Fibroblast of lung (primary cell): ENCODE data around the gene CAMKMT. TPM values are rescaled to one million over a fixed set of nuclear protein-coding genes. Genes with fewer than 3 reads are reported as not detected.
A peak's percentile ranks its signal among the peaks of the same experiment; 100 is the strongest.

Experiments used
- DNase-seq, 2 donors: peaks; one replicate each; pipeline versions ENCODE4 v3.0.0 to v3.0.0-alpha.2; 2010; ENCODE audit warnings: low read depth in 2 of 2
- H2AFZ ChIP-seq: 2 replicates; pipeline ENCODE4 v1.5.1; 2012; ENCODE audit warnings: low read length, control low read depth, inconsistent platforms
- H3K27ac ChIP-seq: 2 replicates; pipeline ENCODE4 v1.5.1; 2011; ENCODE audit warnings: low read length, control low read depth; ENCODE audit not compliant: insufficient read depth
- H3K27me3 ChIP-seq: 2 replicates; pipeline ENCODE4 v1.5.1; 2011; ENCODE audit warnings: mild to moderate bottlenecking, low read length; ENCODE audit not compliant: control insufficient read depth, insufficient read depth
- H3K36me3 ChIP-seq: 2 replicates; pipeline ENCODE4 v1.5.1; 2011; ENCODE audit warnings: low read length; ENCODE audit not compliant: control insufficient read depth, insufficient read depth
- H3K4me1 ChIP-seq: 2 replicates; pipeline ENCODE4 v1.5.1; 2011; ENCODE audit warnings: low read length; ENCODE audit not compliant: control insufficient read depth, insufficient read depth; ENCODE audit errors: extremely low read depth
- H3K4me2 ChIP-seq: 2 replicates; pipeline ENCODE4 v1.5.1; 2011; ENCODE audit warnings: low read length, control low read depth; ENCODE audit not compliant: insufficient read depth; ENCODE audit errors: extremely low read depth
- H3K4me3 ChIP-seq, 4 experiments: fragments of 200-600 bp in 1 of 4; sonication (generic) in 1 of 4; replicated peaks in 1 of 4; 2 replicates each; pipeline ENCODE4 v1.5.1; 2011 to 2016; ENCODE audit warnings: low read length in 4 of 4, low read depth in 3 of 4, mild to moderate bottlenecking in 3 of 4, control low read depth in 2 of 4, inconsistent platforms in 1 of 4, mixed read lengths in 1 of 4; ENCODE audit not compliant: insufficient read depth in 1 of 4; ENCODE audit errors: control extremely low read depth in 1 of 4
- H3K79me2 ChIP-seq: 2 replicates; pipeline ENCODE4 v1.5.1; 2012; ENCODE audit warnings: mild to moderate bottlenecking, low read length, inconsistent platforms; ENCODE audit not compliant: control insufficient read depth, insufficient read depth
- H3K9ac ChIP-seq: 2 replicates; pipeline ENCODE4 v1.5.1; 2011; ENCODE audit warnings: mild to moderate bottlenecking, low read length, control low read depth; ENCODE audit not compliant: insufficient read depth
- H3K9me3 ChIP-seq: 2 replicates; pipeline ENCODE4 v1.5.1; 2012; ENCODE audit warnings: low read depth, low read length; ENCODE audit not compliant: control insufficient read depth, insufficient read depth
- H4K20me1 ChIP-seq: 2 replicates; pipeline ENCODE4 v1.5.1; 2011; ENCODE audit warnings: low read length; ENCODE audit not compliant: control insufficient read depth, insufficient read depth; ENCODE audit errors: extremely low read depth
- CTCF ChIP-seq, 2 donors: IDR thresholded peaks in 1 of 2; conservative IDR thresholded peaks in 1 of 2; 1 replicate in 1 of 2; 2 replicates in 1 of 2; pipeline ENCODE4 v1.5.1; 2011 to 2012; ENCODE audit warnings: low read length in 2 of 2, control low read depth in 1 of 2, inconsistent platforms in 1 of 2, low read depth in 1 of 2, mild to moderate bottlenecking in 1 of 2
- EZH2 ChIP-seq: IDR thresholded peaks from 2 replicates; pipeline ENCODE4 v1.5.1; 2012; ENCODE audit warnings: low read length, control low read depth, mild to moderate bottlenecking; ENCODE audit errors: missing control alignments
- polyA plus RNA-seq, 2 donors: library from polyadenylated mRNA; depleted of rRNA in 1 of 2; stranded (reverse) in 1 of 2; unstranded in 1 of 2; fragments of >200 nt; gene quantifications; 2 replicates each; pipeline ENCODE4 v1.2.1, GENCODE V29; 2011 to 2012; ENCODE audit warnings: missing spikeins in 1 of 2
- total RNA-seq: library from RNA; depleted of rRNA; stranded (reverse); fragments of >200 nt; gene quantifications from 2 replicates; pipeline ENCODE4 v1.2.1, GENCODE V29; 2014

CAMKMT gene
- total and polyA plus RNA-seq, 2 donors (not counting 1 experiment from before 2014, with no cell fraction given): 7.9 to 11.6 TPM

- Histone ChIP-seq H3K4me3 (no peak overlapping the region), H3K27ac (no peak overlapping the region), H3K9me3 (no peaks in the 10 kb centered on the region), H4K20me1 (no peaks in the 10 kb centered on the region), H3K4me1 (no peaks in the 10 kb centered on the region), H3K36me3 (peaks cover 16% of the 10 kb centered on the region), H3K79me2 (no peaks in the 10 kb centered on the region), H3K4me2 (no peak overlapping the region), H2AFZ (no peak overlapping the region), H3K9ac (no peak overlapping the region), H3K27me3 (no peaks in the 10 kb centered on the region)
- no peak for TF ChIP-seq EZH2
- TF ChIP-seq CTCF (conservative IDR thresholded peaks at IDR 0.05 in 1 of 2, IDR thresholded peaks at IDR 0.05 in 1 of 2; ENCODE audit: low read depth in 1 of 2, low read length in 2 of 2): no peak
- peak in 1 of 2 donors; percentile 19 for DNase-seq
Measured at GRCh38 chr2:44320832-44321231, 40.9 kb upstream of the CAMKMT start.

- Histone ChIP-seq H3K27me3 (no peaks in the 10 kb centered on the region), H3K4me1 (no peaks in the 10 kb centered on the region), H3K4me2 (no peak overlapping the region), H3K4me3 (no peak overlapping the region), H2AFZ (no peak overlapping the region), H3K9me3 (no peaks in the 10 kb centered on the region), H3K27ac (no peak overlapping the region), H3K36me3 (peaks cover 16% of the 10 kb centered on the region), H3K79me2 (no peaks in the 10 kb centered on the region), H4K20me1 (no peaks in the 10 kb centered on the region), H3K9ac (no peak overlapping the region)
- TF ChIP-seq EZH2: no peak
- no peak for TF ChIP-seq CTCF (conservative IDR thresholded peaks at IDR 0.05 in 1 of 2, IDR thresholded peaks at IDR 0.05 in 1 of 2; ENCODE audit: low read depth in 1 of 2, low read length in 2 of 2)
- DNase-seq: no peak
Measured at GRCh38 chr2:44321360-44321759, 40.4 kb upstream of the CAMKMT start.

GRCh38 chr2:44324971-44325426 is 36.7 kb upstream of the CAMKMT start:
- H3K27me3 ChIP-seq: no peaks in the 10 kb centered on the region
- H3K9ac ChIP-seq: no peak overlapping the region
- H3K36me3 ChIP-seq: peaks cover 20% of the 10 kb centered on the region
- H2AFZ ChIP-seq: no peak overlapping the region
- H3K27ac ChIP-seq: no peak overlapping the region
- H3K79me2 ChIP-seq: no peaks in the 10 kb centered on the region
- no peaks in the 10 kb centered on the region for H3K4me1 ChIP-seq
- H3K4me3 ChIP-seq: no peak overlapping the region
- TF ChIP-seq CTCF (conservative IDR thresholded peaks at IDR 0.05 in 1 of 2, IDR thresholded peaks at IDR 0.05 in 1 of 2; ENCODE audit: low read depth in 1 of 2, low read length in 2 of 2): no peak
- no peak for TF ChIP-seq EZH2
- no peaks in the 10 kb centered on the region for H3K9me3 ChIP-seq
- peak overlapping the region; percentile 29 for H3K4me2 ChIP-seq
- no peaks in the 10 kb centered on the region for H4K20me1 ChIP-seq
- peak; percentile 73 to 74 for DNase-seq
